GM21423 (cell line): ENCODE results near the gene SPDYE4.
A peak's percentile ranks its signal among the peaks of the same experiment; 100 is the strongest.

Experiments used
- ATAC-seq: cut with Tn5 transposase; IDR thresholded peaks from one replicate; pipeline ENCODE4 v1.9.1; 2021; ENCODE audit warnings: mild to moderate bottlenecking, moderate library complexity; ENCODE audit not compliant: unreplicated experiment

SPDYE4 gene

GRCh38 chr17:8785547-8786413, 27.4 kb upstream of the SPDYE4 start:
- no peak for ATAC-seq

GRCh38 chr17:8782176-8782575, 23.8 kb upstream of the SPDYE4 start:
- no peak for ATAC-seq

GRCh38 chr17:8781776-8782175, 23.4 kb upstream of the SPDYE4 start:
- no peak for ATAC-seq

- no peak for ATAC-seq
These were observed 18.5 kb upstream of the SPDYE4 start for GRCh38 chr17:8776881-8777280.

GRCh38 chr17:8776248-8776647, 17.9 kb upstream of the SPDYE4 start:
- ATAC-seq = no peak

GRCh38 chr17:8766731-8767130, 8.4 kb upstream of the SPDYE4 start:
- ATAC-seq = no peak

- ATAC-seq = no peak
These were observed 3.7 kb upstream of the SPDYE4 start for GRCh38 chr17:8762012-8762411.

GRCh38 chr17:8757189-8757588, 1.2 kb downstream of the SPDYE4 start:
- ATAC-seq = no peak

GRCh38 chr17:8755590-8756255, 2.6 kb downstream of the SPDYE4 start:
- no peak for ATAC-seq

- no peak for ATAC-seq
These were observed 3.5 kb downstream of the SPDYE4 start for GRCh38 chr17:8754890-8755289.

- ATAC-seq = no peak
These were observed 4.3 kb downstream of the SPDYE4 start for GRCh38 chr17:8753976-8754440.

GRCh38 chr17:8753136-8753975, 5.0 kb downstream of the SPDYE4 start:
- no peak for ATAC-seq

GRCh38 chr17:8749616-8750015, 8.7 kb downstream of the SPDYE4 start:
- no peak for ATAC-seq

GRCh38 chr17:8747742-8748141, 10.6 kb downstream of the SPDYE4 start:
- no peak for ATAC-seq

- ATAC-seq = peak; percentile 10
These were observed 11.7 kb downstream of the SPDYE4 start for GRCh38 chr17:8746501-8747236.

GRCh38 chr17:8745586-8746500, 12.5 kb downstream of the SPDYE4 start:
- ATAC-seq = peak; percentile 75

- ATAC-seq = no peak
These were observed 14.1 kb downstream of the SPDYE4 start for GRCh38 chr17:8744086-8744785.

GRCh38 chr17:8742819-8743218, 15.5 kb downstream of the SPDYE4 start:
- ATAC-seq = no peak

- no peak for ATAC-seq
These were observed 16.1 kb downstream of the SPDYE4 start for GRCh38 chr17:8742274-8742673.
